Transverse colon (tissue), 4 donors: Measurements from ENCODE around the gene TREML2.

ENCODE experiments used
- CTCF ChIP-seq, 5 experiments: fragments of 200-600 bp in 3 of 5; fragments of 450-650 bp in 2 of 5; sonication (generic) in 3 of 5; IDR thresholded peaks; 1 replicate in 2 of 5; 2 replicates in 3 of 5; pipeline ENCODE4 v1.5.1; 2016 to 2017; ENCODE audit warnings: antibody characterized with exemption in 5 of 5, inconsistent platforms in 3 of 5, mild to moderate bottlenecking in 2 of 5, moderate library complexity in 1 of 5
- POLR2A ChIP-seq: fragments of 450-650 bp; IDR thresholded peaks from one replicate; pipeline ENCODE4 v1.6.1; 2016; ENCODE audit warnings: antibody characterized with exemption, mild to moderate bottlenecking, moderate library complexity
- POLR2AphosphoS5 ChIP-seq, 3 donors: sonication (generic); formaldehyde crosslinking; IDR thresholded peaks; one replicate each; pipeline ENCODE4 v1.6.1; 2016; ENCODE audit warnings: antibody characterized with exemption in 3 of 3

- TF ChIP-seq POLR2AphosphoS5 (IDR thresholded peaks at IDR 0.05) (no peak), CTCF (IDR thresholded peaks at IDR 0.05) (no peak), POLR2A (no peak)
These were observed 36.3 kb downstream of the TREML2 start for GRCh38 chr6:41164551-41165120.
